K562 (cell line): ENCODE measurements around the gene PCGF6. TPM values are rescaled to one million over a fixed set of nuclear protein-coding genes. Genes with fewer than 3 reads are reported as not detected.

ENCODE experiments used
- ATF3 ChIP-seq, 2 experiments: fragments of 450-650 bp in 1 of 2; sonication (generic) in 1 of 2; formaldehyde crosslinking in 1 of 2; IDR thresholded peaks in 1 of 2; conservative IDR thresholded peaks in 1 of 2; 2 replicates each; pipeline versions ENCODE4 v1.6.1 to v1.8.1; 2016 to 2023; ENCODE audit warnings: mild to moderate bottlenecking in 2 of 2, moderate library complexity in 2 of 2, inconsistent platforms in 1 of 2, missing genetic modification reagents in 1 of 2
- BCOR ChIP-seq: fragments of 450-650 bp; IDR thresholded peaks from 2 replicates; pipeline ENCODE4 v1.6.1; 2016
- C11orf30 ChIP-seq: fragments of 450-650 bp; IDR thresholded peaks from 2 replicates; pipeline ENCODE4 v1.6.1; 2016; ENCODE audit warnings: low read depth, mild to moderate bottlenecking
- CBFA2T3 ChIP-seq: fragments of 450-650 bp; IDR thresholded peaks from 2 replicates; pipeline ENCODE4 v1.6.1; 2017
- CREB1 ChIP-seq, 2 experiments: sonication (generic) in 1 of 2; formaldehyde crosslinking in 1 of 2; IDR thresholded peaks; 2 replicates each; pipeline versions ENCODE4 v1.6.1 to v1.8.0; 2012 to 2022; ENCODE audit warnings: inconsistent platforms in 1 of 2, mild to moderate bottlenecking in 1 of 2, missing genetic modification reagents in 1 of 2, moderate library complexity in 1 of 2
- DMBX1 ChIP-seq: fragments of 250-450 bp; sonication (Bioruptor Pico); IDR thresholded peaks from 2 replicates; pipeline ENCODE4 v1.8.0; 2022; ENCODE audit warnings: inconsistent platforms, mild to moderate bottlenecking, moderate library complexity, borderline replicate concordance
- JUN ChIP-seq, 2 experiments: sonication (generic) in 1 of 2; formaldehyde crosslinking in 1 of 2; IDR thresholded peaks; 2 replicates each; pipeline versions ENCODE4 v1.6.1 to v1.8.0; 2012 to 2022; ENCODE audit warnings: borderline replicate concordance in 2 of 2, mild to moderate bottlenecking in 2 of 2, improper control_type of control experiment in 1 of 2, low read depth in 1 of 2, low read length in 1 of 2, missing genetic modification reagents in 1 of 2
- MAFF ChIP-seq: IDR thresholded peaks from 2 replicates; pipeline ENCODE4 v1.6.1; 2012; ENCODE audit warnings: low read length, improper control_type of control experiment
- MNT ChIP-seq, 2 experiments: fragments of 450-650 bp; conservative IDR thresholded peaks; 2 replicates each; pipeline ENCODE4 v1.6.1; 2017; ENCODE audit warnings: mild to moderate bottlenecking in 2 of 2, moderate library complexity in 2 of 2
- MXI1 ChIP-seq: IDR thresholded peaks from 2 replicates; pipeline ENCODE4 v1.6.1; 2011; ENCODE audit warnings: low read depth, mild to moderate bottlenecking, improper control_type of control experiment, low read length
- NFIX ChIP-seq: fragments of 250-450 bp; sonication (Bioruptor Pico); IDR thresholded peaks from 2 replicates; pipeline ENCODE4 v1.4.0; 2020; ENCODE audit warnings: low read depth, mild to moderate bottlenecking, moderate library complexity
- PHB2 ChIP-seq: fragments of 450-650 bp; IDR thresholded peaks from 2 replicates; pipeline ENCODE4 v1.6.1; 2017; ENCODE audit warnings: low read depth
- POLR2AphosphoS2 ChIP-seq: IDR thresholded peaks from 2 replicates; pipeline ENCODE4 v1.6.1; 2012; ENCODE audit warnings: low read length, improper control_type of control experiment
- PTBP1 ChIP-seq: fragments of 200-400 bp; formaldehyde crosslinking; IDR thresholded peaks from 2 replicates; pipeline ENCODE4 v1.6.1; 2017; ENCODE audit warnings: low read depth, low read length
- RNF219 ChIP-seq: fragments of 250-450 bp; sonication (Bioruptor Pico); IDR thresholded peaks from 2 replicates; pipeline ENCODE4 v1.5.0; 2022; ENCODE audit warnings: mild to moderate bottlenecking
- SMAD1 ChIP-seq: fragments of 150-350 bp; IDR thresholded peaks from 2 replicates; pipeline ENCODE4 v1.6.1; 2014; ENCODE audit warnings: low read length, low read depth; ENCODE audit not compliant: partially characterized antibody
- ZBED1 ChIP-seq: IDR thresholded peaks from 2 replicates; pipeline ENCODE4 v1.6.1; 2014
- ZNF12 ChIP-seq: sonication (generic); formaldehyde crosslinking; IDR thresholded peaks from 2 replicates; pipeline ENCODE4 v1.4.0; 2020; ENCODE audit warnings: mild to moderate bottlenecking, missing genetic modification reagents
- ZNF184 ChIP-seq: sonication (generic); formaldehyde crosslinking; IDR thresholded peaks from 2 replicates; pipeline ENCODE4 v1.5.0; 2020; ENCODE audit warnings: missing genetic modification reagents
- ZNF696 ChIP-seq: fragments of 250-450 bp; sonication (Bioruptor Pico); conservative IDR thresholded peaks from 2 replicates; pipeline ENCODE4 v1.4.0; 2020; ENCODE audit warnings: mild to moderate bottlenecking, moderate library complexity
- ZNF780A ChIP-seq: fragments of 250-450 bp; sonication (Bioruptor Pico); IDR thresholded peaks from 2 replicates; pipeline ENCODE4 v1.5.0; 2021; ENCODE audit warnings: mild to moderate bottlenecking
- polyA plus RNA-seq, 8 experiments: library from polyadenylated mRNA; depleted of rRNA in 4 of 8; stranded (reverse) in 5 of 8; unstranded in 3 of 8; fragments of >200 nt; fragmentation: Nextera tagmentation in 2 of 8; fragmentation: Illumina TruSeq in 1 of 8; extraction: Ambion mirVana in 2 of 8; extraction: Trizol in 1 of 8; gene quantifications; 2 replicates each; pipeline versions ENCODE4 v1.2.1 to v1.2.3, GENCODE V29; 2011 to 2014; ENCODE audit warnings: inconsistent platforms in 1 of 8, missing spikeins in 1 of 8
- total RNA-seq, 7 experiments: library from RNA; depleted of rRNA in 6 of 7; stranded (reverse); fragments of >200 nt in 6 of 7; fragmentation: Illumina TruSeq in 2 of 7; extraction: Trizol in 2 of 7; gene quantifications; 2 replicates each; pipeline versions ENCODE4 v1.2.1 to v1.2.3, GENCODE V29; 2011 to 2021; ENCODE audit warnings: low replicate concordance in 1 of 7

PCGF6 gene
- total and polyA plus RNA-seq, 9 of the 15 experiments (the other 6 are each of a cell fraction or from before 2014, with no cell fraction given), result 8.4 to 24.6 (median 20.6) TPM

GRCh38 chr10:103394180-103394579 is 43.2 kb upstream of the PCGF6 start (continued):
- TF ChIP-seq MNT (conservative IDR thresholded peaks at IDR 0.05) (peak; percentile 45 to 63; a peak in 2 of 4 replicates), ZNF12 (no peak), ZBED1 (peak; percentile 98), POLR2AphosphoS2 (no peak), BCOR (no peak), PTBP1 (no peak), ZNF184 (no peak), NFIX (CRISPR knock-in tag) (no peak), SMAD1 (no peak), ZNF780A (no peak), C11orf30 (peak; percentile 72), ZNF696 (CRISPR knock-in tag) (no peak), CBFA2T3 (peak; percentile 63), MAFF (0 out of 2 replicates have a peak, but pooled peaks have one; percentile 32), JUN (IDR thresholded peaks at IDR 0.05; ENCODE audit: borderline replicate concordance, low read depth, low read length) (0 out of 2 replicates have a peak, but pooled peaks have one; percentile 16), JUN (CRISPR knock-in tag; IDR thresholded peaks at IDR 0.05; ENCODE audit: borderline replicate concordance) (no peak), PHB2 (no peak), RNF219 (CRISPR knock-in tag) (no peak), MXI1 (0 out of 2 replicates have a peak, but pooled peaks have one; percentile 38), CREB1 (IDR thresholded peaks at IDR 0.05) (no peak), CREB1 (CRISPR knock-in tag; IDR thresholded peaks at IDR 0.05) (no peak), ATF3 (IDR thresholded peaks at IDR 0.05) (peak; percentile 33; the same call in 1 of the 2 replicates), ATF3 (CRISPR knock-in tag; conservative IDR thresholded peaks at IDR 0.05) (no peak), DMBX1 (CRISPR knock-in tag) (no peak)
